Retinal pigment epithelial cell (primary cell): ENCODE results near the gene ZNF423.

Source experiments
- DNase-seq: peaks from one replicate; pipeline ENCODE4 v3.0.0-alpha.2; 2010; ENCODE audit warnings: low read depth
- H3K4me3 ChIP-seq: 2 replicates; pipeline ENCODE4 v1.5.1; 2011; ENCODE audit warnings: mild to moderate bottlenecking, low read length, control low read depth, moderate library complexity
- TF ChIP-seq, protein P1 (sequence below): conservative IDR thresholded peaks from 2 replicates; pipeline ENCODE4 v1.5.1; 2011; ENCODE audit warnings: low read depth, low read length, control low read depth, inconsistent platforms

ZNF423 gene

DNA sequence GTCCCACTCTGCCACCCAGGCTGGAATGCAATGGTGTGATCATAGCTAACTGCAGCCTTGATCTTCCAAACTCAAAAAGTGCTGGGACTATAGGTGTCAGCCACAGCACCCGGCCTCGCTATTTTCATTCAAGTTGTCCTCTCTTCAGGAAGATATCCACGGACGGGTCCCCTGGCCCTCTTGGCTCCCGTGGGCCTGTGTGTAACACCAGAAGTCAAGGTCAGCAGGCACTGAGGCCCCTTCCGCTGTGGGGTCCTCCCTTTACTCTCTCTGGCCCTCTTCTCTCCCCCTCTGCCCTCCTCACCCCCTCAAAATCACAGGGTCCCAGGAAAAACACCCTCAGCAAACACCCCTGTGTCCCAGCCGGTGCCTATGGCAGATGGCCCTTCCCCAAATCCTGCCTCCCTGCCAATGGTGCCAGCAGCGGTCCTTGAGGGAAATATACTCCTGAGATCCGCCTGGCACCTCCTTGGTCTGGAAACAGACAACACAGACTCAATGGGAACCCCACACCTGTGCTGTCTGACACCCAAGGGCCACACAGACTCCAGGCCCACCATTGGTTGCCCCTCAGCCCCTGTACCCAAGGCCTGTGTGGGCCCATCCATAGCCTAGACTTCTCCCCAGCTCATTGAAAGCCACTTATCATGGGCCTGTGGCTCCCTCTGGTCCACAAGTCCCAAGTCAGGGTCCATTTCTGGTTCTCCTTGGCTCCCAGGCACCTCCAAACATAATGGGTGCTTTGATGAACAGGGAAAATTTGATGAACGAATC lies 221.5 kb downstream of the ZNF423 start:
- no peak overlapping the region for H3K4me3 ChIP-seq
- DNase-seq, result no peak
- TF ChIP-seq, protein P1, sequence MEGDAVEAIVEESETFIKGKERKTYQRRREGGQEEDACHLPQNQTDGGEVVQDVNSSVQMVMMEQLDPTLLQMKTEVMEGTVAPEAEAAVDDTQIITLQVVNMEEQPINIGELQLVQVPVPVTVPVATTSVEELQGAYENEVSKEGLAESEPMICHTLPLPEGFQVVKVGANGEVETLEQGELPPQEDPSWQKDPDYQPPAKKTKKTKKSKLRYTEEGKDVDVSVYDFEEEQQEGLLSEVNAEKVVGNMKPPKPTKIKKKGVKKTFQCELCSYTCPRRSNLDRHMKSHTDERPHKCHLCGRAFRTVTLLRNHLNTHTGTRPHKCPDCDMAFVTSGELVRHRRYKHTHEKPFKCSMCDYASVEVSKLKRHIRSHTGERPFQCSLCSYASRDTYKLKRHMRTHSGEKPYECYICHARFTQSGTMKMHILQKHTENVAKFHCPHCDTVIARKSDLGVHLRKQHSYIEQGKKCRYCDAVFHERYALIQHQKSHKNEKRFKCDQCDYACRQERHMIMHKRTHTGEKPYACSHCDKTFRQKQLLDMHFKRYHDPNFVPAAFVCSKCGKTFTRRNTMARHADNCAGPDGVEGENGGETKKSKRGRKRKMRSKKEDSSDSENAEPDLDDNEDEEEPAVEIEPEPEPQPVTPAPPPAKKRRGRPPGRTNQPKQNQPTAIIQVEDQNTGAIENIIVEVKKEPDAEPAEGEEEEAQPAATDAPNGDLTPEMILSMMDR, result no peak

DNA sequence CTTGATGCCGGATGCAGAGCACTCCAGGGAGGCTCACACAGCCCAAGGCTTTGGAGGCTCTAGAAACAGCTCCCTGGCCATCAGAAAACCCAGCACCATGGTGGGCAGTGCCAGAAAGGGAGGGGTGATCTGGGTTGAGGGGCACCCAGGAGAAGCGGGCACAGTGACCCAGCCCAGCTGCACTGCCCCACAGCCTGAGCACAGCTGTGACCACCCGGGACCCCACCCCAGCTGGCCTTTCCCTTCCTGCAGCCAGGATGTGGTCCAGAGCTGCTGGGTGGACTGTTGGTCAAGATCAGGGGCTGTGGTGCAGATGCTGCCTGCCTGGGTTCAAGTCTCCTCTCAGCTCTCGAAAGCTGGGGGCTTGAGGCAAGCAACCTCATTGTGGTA lies 223.1 kb downstream of the ZNF423 start:
- TF ChIP-seq, protein P1, result no peak
- no peak for DNase-seq
- H3K4me3 ChIP-seq, result no peak overlapping the region

DNA sequence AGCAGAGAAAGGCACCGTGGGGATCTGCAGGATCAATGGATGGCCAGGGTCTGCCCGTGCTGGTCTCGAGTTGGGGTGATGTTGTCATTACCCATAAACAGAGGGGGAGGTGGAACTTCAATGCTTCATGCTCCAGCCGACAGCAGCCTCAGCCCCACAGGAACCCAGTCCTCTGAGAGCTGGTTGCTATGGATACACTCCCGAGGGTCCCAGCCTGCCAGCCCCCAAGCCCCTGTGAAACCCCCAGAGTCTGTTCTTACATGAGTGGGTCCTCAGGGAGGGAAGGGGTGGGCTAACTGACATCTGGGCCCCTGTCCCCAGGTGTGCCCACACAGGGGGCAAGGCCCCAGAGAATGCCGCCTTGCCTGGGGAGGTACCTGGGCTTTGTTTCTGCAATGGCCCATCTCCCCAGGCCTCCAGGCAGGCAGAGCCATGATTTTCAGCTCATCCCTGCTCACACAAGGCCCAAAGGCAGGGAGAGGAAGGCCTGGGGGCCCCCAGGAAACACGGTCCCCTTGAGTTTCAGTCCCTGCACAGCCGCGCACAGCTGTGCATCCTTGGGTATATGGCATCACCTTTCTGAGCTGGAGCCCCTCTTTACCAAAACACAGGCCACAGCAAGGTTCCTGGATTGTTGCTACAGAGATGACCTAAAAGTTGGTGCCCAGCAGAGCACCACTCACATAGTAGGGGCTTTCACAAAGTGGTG lies 223.7 kb downstream of the ZNF423 start:
- TF ChIP-seq, protein P1, result no peak
- no peak for DNase-seq

DNA sequence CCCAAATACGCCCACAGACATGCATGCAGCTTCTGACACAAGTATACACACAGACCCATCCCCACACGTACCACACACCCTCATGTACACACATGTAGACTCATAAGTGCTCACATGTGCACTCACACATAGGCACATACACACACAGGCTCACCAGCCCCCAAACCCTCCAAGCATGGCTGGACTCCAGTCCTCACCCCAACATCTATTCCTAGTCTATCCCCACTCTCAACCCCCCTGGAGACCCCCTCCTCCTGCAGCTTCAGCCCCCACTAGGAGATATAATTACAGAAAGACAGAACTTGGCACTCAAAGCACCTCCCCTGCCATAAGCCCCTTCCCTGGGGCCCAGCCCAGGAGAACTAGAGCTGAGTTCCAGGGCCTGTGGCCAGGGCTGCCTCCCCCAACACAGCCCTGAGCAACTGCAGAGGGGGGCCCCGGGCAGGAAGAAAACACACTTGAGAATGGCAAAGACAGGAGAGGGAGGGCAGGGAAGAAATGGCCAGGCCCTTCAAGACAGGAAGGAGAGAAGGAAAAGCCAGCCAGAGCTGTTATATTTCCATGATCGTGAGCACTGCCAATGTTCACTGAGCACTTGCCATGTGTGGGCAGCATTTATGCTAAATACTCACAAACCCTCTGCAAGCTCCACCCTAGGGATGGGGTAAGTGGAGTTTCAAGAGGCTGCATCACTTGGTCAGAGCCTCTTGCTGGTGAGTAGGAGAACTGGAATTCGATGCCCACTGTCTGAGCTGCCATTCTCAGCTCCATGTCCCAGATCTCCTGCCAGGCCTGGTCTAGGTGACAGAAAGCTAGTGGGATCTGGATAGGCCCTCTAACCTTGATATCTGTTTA lies 224.5 kb downstream of the ZNF423 start:
- TF ChIP-seq, protein P1, result no peak
- DNase-seq, result no peak
- no peak overlapping the region for H3K4me3 ChIP-seq

More for the DNA sequence above, 223.7 kb downstream of the ZNF423 start:
- no peak overlapping the region for H3K4me3 ChIP-seq

DNA sequence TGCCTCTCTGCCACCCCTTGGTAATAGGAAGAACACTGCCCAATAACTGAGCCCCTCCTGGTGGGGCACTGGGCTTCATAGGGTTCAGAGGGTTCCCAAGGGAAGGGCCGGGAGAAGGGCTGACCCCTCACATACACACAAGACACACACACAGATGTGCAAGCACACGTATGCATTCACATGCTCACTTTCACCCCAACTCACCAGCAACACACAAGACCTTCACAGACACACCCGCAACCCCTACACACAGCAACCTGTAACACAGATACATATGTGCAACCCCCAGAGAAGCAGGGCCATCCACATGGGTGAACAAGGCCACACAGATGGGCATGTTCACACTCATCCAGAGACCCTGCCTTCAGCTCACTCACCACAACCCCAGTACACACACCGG lies 225.1 kb downstream of the ZNF423 start:
- no peak overlapping the region for H3K4me3 ChIP-seq
- DNase-seq, result no peak
- TF ChIP-seq, protein P1, result no peak

DNA sequence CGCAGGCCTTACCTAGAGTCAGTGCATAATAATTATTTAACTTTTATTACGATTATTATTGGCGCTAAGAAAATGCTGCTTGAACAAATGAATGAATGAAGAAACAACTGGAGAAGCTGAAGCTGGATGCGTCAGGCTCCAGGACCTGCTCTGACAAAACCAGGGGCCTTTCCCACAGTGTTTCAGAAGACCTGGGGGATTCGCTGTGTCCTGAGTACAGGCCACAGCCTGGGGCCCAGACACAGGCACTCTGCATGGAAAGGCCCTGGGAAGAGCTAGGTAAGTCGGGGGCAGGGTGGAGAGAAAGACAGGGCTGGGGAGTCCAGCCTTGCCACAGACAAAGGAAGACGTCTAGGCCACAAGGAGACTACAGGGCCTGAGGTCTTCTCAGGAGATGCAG lies 226.1 kb downstream of the ZNF423 start:
- no peak for DNase-seq
- H3K4me3 ChIP-seq, result no peak overlapping the region
- TF ChIP-seq, protein P1, result no peak
